VCaP (cell line): ENCODE results near the gene SLMAP.

Experiments
- H3K27ac ChIP-seq: fragments of 450-650 bp; 2 replicates; pipeline ENCODE4 v1.5.1; 2017
- TF ChIP-seq, protein P1 (sequence below): fragments of 450-650 bp; conservative IDR thresholded peaks from 2 replicates; pipeline ENCODE4 v1.5.1; 2017; ENCODE audit warnings: mild to moderate bottlenecking, moderate library complexity

SLMAP gene

DNA sequence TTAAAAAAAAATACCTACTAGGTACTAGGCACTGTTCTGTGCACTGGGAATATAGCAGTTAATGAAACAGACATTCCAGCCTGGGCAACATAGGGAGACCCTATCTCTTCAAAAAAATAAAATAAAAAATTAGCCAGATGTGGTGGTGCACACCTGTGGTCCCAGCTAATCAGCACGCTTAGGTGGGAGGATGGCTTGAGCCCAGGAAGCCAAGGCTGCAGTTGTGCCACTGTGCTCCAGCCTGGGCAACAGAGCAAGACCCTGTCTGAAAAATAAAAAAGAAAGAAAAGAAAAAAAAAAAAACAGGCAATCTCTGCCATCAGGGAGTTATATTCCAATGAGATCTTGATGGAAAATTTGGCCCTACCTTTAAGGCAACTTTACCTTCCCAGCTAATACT lies 137.0 kb downstream of the SLMAP start:
- TF ChIP-seq, protein P1, sequence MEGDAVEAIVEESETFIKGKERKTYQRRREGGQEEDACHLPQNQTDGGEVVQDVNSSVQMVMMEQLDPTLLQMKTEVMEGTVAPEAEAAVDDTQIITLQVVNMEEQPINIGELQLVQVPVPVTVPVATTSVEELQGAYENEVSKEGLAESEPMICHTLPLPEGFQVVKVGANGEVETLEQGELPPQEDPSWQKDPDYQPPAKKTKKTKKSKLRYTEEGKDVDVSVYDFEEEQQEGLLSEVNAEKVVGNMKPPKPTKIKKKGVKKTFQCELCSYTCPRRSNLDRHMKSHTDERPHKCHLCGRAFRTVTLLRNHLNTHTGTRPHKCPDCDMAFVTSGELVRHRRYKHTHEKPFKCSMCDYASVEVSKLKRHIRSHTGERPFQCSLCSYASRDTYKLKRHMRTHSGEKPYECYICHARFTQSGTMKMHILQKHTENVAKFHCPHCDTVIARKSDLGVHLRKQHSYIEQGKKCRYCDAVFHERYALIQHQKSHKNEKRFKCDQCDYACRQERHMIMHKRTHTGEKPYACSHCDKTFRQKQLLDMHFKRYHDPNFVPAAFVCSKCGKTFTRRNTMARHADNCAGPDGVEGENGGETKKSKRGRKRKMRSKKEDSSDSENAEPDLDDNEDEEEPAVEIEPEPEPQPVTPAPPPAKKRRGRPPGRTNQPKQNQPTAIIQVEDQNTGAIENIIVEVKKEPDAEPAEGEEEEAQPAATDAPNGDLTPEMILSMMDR = no peak
- no peak overlapping the region for H3K27ac ChIP-seq

DNA sequence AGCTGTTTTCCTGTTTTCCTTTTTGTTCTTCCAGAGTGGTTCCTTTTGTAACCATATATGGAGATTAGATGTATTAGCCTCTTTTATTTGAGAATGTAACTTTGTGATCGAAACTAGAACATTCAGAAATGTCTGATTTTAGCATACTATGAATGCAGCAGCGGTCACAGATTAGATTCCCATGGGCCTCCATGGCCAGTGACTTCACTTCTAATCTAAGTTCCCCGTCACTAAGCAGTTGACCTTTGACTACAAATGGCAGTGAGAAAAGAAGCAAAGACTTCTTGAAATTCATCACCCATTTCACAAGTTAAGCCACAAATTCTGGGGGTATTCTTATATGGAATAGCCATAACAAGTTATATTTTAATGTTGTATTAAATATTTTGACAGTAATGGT lies 137.6 kb downstream of the SLMAP start:
- no peak overlapping the region for H3K27ac ChIP-seq
- TF ChIP-seq, protein P1 = no peak

DNA sequence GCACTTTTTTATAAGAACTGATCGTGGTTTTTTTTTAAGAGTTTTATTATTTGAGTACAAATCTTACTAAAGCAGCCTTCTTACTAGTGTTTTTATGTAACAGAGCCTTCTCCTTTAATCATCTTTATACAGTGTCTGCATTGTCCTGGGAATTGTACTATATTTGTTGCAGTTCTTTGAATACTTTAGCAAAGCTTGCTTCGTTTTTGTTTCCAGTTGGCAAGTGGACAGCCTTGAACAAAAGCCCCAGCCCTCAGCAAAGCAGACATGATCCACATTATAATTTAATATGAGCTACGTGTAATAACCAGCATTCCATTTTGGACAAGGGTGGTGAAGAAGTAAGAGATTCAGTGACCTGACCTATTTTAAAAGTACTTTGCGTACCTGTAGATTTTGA lies 139.9 kb downstream of the SLMAP start:
- H3K27ac ChIP-seq = peak overlapping the region; percentile 57
- TF ChIP-seq, protein P1 = no peak

DNA sequence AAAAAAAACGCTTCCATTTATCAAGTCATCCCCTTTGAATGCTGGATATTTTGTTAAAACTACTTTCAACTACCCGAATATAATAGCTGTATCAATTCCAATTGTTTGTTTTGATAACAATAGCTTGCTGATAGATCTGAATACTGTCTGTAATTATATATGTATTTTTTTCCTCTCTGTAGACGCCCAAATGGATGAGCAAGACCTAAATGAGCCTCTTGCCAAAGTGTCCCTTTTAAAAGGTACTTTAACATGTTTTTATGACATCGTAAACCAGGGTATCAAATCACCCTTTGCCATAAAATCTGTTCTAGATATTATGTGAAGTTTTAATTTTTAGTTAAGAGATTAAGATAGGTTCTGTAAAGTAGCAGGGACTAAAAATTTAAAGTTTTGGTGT lies 140.6 kb downstream of the SLMAP start:
- peak overlapping the region; percentile 57 for H3K27ac ChIP-seq
- TF ChIP-seq, protein P1 = no peak

DNA sequence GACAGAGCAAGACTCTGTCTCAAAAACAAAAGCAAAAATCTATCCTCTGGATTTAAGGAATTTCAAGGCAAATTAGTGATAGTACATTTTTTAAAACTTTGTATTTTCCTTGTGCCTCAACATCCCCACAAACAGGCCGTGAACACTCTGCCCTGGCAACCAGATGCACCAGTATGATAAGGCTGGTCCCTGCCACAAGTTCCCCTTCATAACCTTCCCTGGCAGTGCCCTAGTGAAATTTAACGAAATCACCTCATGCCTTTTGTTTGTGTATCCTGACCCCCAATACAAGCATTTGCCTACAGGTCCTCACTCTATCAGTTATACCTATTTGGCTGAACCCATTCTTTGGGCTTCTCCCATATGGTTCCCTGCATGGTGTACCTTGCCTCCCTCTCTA lies 144.7 kb downstream of the SLMAP start:
- TF ChIP-seq, protein P1 = no peak
- H3K27ac ChIP-seq = no peak overlapping the region

DNA sequence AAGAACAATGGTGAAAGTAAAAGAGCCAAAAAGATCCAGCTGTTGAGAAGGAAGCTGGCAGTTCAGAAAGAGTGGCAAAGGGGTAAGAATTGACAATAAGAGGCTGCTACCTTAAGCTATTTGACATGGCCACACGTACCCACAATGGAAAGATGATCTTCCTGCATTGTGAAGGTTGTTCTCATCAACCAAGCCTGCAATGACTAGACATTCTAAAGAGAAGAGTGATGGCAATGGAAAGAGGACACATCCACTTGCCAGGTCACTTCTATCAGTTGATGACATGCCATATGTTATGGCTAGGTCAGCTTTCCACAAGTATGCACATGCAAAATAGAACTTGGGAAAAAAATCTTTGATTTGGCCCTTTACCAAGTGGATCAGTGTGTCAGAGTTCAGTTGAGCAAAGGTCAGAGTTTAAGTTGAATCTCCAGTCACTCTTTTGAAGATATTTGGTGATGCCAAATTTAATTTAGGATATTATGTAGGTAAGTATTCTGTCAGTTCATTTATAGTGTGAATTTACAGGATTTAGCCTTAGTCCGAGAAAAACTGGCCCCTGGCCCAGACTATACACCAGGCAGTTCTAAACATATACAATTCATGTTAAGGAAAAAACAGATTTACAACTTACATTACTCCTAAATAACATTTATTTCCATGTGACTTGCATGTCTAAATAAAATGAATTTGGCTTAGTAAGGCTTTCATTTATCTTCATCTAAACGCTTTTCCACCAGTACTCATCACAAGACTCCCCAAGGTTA lies 147.2 kb downstream of the SLMAP start:
- TF ChIP-seq, protein P1 = no peak
- H3K27ac ChIP-seq = peak overlapping the region; percentile 31

DNA sequence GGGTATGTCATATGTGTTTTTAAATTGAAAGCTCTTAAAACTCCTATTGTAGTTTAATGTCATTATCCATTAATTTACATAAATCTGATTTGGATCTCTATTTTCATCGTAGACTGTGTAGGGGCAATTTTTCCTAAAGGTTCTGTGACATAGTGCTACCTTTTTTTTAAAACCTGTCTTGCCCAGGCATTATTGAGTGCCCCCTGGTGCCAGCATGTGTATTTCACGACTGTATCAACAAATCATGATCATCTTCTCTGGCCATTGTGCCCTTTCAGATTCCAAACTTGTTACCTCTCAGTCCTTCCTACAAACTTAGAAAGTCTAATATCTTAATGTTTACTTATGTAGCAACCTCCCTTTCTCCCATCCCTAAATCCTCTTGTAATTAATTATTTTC lies 154.9 kb downstream of the SLMAP start:
- H3K27ac ChIP-seq = peak overlapping the region; percentile 93
- TF ChIP-seq, protein P1 = peak; percentile 72
